ENCODE results near the gene ATP5F1B.

The ATP5F1B gene

GRCh38 chr12:56682323-56682722 lies 36.5 kb upstream of the ATP5F1B start:
- H2AFZ ChIP-seq (ENCODE audit: low read depth, low read length, severe bottlenecking): no peak overlapping the region
- no peaks in the 10 kb centered on the region for H3K9me2 ChIP-seq (replicated peaks; ENCODE audit: insufficient read depth, low read length)
- H3K27ac ChIP-seq (ENCODE audit: low read depth, low read length): no peak overlapping the region
- TF ChIP-seq CTCF (IDR thresholded peaks at IDR 0.05; ENCODE audit: insufficient read depth, low read length, poor library complexity, severe bottlenecking) (no peak), EZH2phosphoT487 (conservative IDR thresholded peaks at IDR 0.05; ENCODE audit: low read length) (no peak)
- no peaks in the 10 kb centered on the region for H3K27me3 ChIP-seq (ENCODE audit: low read length)
- H3F3A ChIP-seq (ENCODE audit: insufficient read depth): peaks cover 23% of the 10 kb centered on the region; the same call in 1 of the 2 replicates
- no peak overlapping the region for H3K9ac ChIP-seq (ENCODE audit: low read length)
- H3K4me3 ChIP-seq (ENCODE audit: insufficient read depth, low read length, poor library complexity, severe bottlenecking): no peak overlapping the region
- H4K20me1 ChIP-seq (ENCODE audit: low read depth, low read length): peaks cover 29% of the 10 kb centered on the region
- no peaks in the 10 kb centered on the region for H3K9me3 ChIP-seq (ENCODE audit: insufficient read depth, low read length)
- H3K4me2 ChIP-seq (ENCODE audit: low read depth, low read length, poor library complexity, severe bottlenecking): no peak overlapping the region
- peaks cover 100% of the 10 kb centered on the region for H3K79me2 ChIP-seq (ENCODE audit: insufficient read depth, low read length)
- H3K36me3 ChIP-seq (ENCODE audit: low read length): peaks cover 21% of the 10 kb centered on the region

GRCh38 chr12:56679883-56680575 lies 34.2 kb upstream of the ATP5F1B start:
- Histone ChIP-seq H3K27ac (ENCODE audit: low read depth, low read length) (no peak overlapping the region), H3K4me2 (ENCODE audit: low read depth, low read length, poor library complexity, severe bottlenecking) (no peak overlapping the region), H3K9ac (ENCODE audit: low read length) (no peak overlapping the region), H4K20me1 (ENCODE audit: low read depth, low read length) (peaks cover 23% of the 10 kb centered on the region), H2AFZ (ENCODE audit: low read depth, low read length, severe bottlenecking) (no peak overlapping the region), H3F3A (ENCODE audit: insufficient read depth) (peaks cover 24% of the 10 kb centered on the region; the same call in 1 of the 2 replicates), H3K4me3 (ENCODE audit: insufficient read depth, low read length, poor library complexity, severe bottlenecking) (no peak overlapping the region), H3K27me3 (ENCODE audit: low read length) (no peaks in the 10 kb centered on the region), H3K9me3 (ENCODE audit: insufficient read depth, low read length) (no peaks in the 10 kb centered on the region), H3K36me3 (ENCODE audit: low read length) (peaks cover 10% of the 10 kb centered on the region), H3K9me2 (replicated peaks; ENCODE audit: insufficient read depth, low read length) (no peaks in the 10 kb centered on the region), H3K79me2 (ENCODE audit: insufficient read depth, low read length) (peaks cover 100% of the 10 kb centered on the region)
- TF ChIP-seq EZH2phosphoT487 (conservative IDR thresholded peaks at IDR 0.05; ENCODE audit: low read length) (no peak), CTCF (IDR thresholded peaks at IDR 0.05; ENCODE audit: insufficient read depth, low read length, poor library complexity, severe bottlenecking) (no peak)

GRCh38 chr12:56678852-56679251 lies 33.1 kb upstream of the ATP5F1B start:
- Histone ChIP-seq H3K9me3 (ENCODE audit: insufficient read depth, low read length) (no peaks in the 10 kb centered on the region), H3K9me2 (replicated peaks; ENCODE audit: insufficient read depth, low read length) (no peaks in the 10 kb centered on the region), H3F3A (ENCODE audit: insufficient read depth) (peaks cover 13% of the 10 kb centered on the region; the same call in 1 of the 2 replicates), H3K4me3 (ENCODE audit: insufficient read depth, low read length, poor library complexity, severe bottlenecking) (no peak overlapping the region), H3K36me3 (ENCODE audit: low read length) (peaks cover 8% of the 10 kb centered on the region; the same call in 1 of the 2 replicates), H3K4me2 (ENCODE audit: low read depth, low read length, poor library complexity, severe bottlenecking) (no peak overlapping the region), H3K27me3 (ENCODE audit: low read length) (no peaks in the 10 kb centered on the region), H3K27ac (ENCODE audit: low read depth, low read length) (no peak overlapping the region), H3K79me2 (ENCODE audit: insufficient read depth, low read length) (peaks cover 96% of the 10 kb centered on the region), H2AFZ (ENCODE audit: low read depth, low read length, severe bottlenecking) (no peak overlapping the region), H3K9ac (ENCODE audit: low read length) (no peak overlapping the region), H4K20me1 (ENCODE audit: low read depth, low read length) (peaks cover 17% of the 10 kb centered on the region; the same call in 1 of the 2 replicates)
- TF ChIP-seq CTCF (IDR thresholded peaks at IDR 0.05; ENCODE audit: insufficient read depth, low read length, poor library complexity, severe bottlenecking) (no peak), EZH2phosphoT487 (conservative IDR thresholded peaks at IDR 0.05; ENCODE audit: low read length) (no peak)
